Calu3 (cell line): ENCODE results near the gene SHBG. TPM values are rescaled to one million over a fixed set of nuclear protein-coding genes. Genes with fewer than 3 reads are reported as not detected.

Source experiments
- BruUV-seq: library from RNA; stranded (reverse); fragments of 400-500 nt; replicated peaks from 2 replicates; lab custom pipeline; 2021; lab: Mats Ljungman, UMichigan
- CTCF ChIA-PET: fragments of 300-600 bp; sonication (Branson Sonifier 250); formaldehyde crosslinking; loops from one replicate; lab custom pipeline; 2022; ENCODE audit warnings: antibody characterized with exemption; lab: Charles Lee
- DNase-seq: peaks from one replicate; pipeline ENCODE4 v3.0.0; 2022
- H3K27ac Mint-ChIP-seq: one replicate; pipeline ENCODE4 v1.8.0; 2022; ENCODE audit warnings: mixed read lengths; ENCODE audit not compliant: unreplicated experiment
- H3K27me3 Mint-ChIP-seq: one replicate; pipeline ENCODE4 v1.8.0; 2022; ENCODE audit warnings: mixed read lengths; ENCODE audit not compliant: unreplicated experiment
- H3K36me3 Mint-ChIP-seq: one replicate; pipeline ENCODE4 v1.8.0; 2022; ENCODE audit warnings: mild to moderate bottlenecking, moderate library complexity, mixed read lengths; ENCODE audit not compliant: insufficient read depth, unreplicated experiment
- H3K4me1 Mint-ChIP-seq: one replicate; pipeline ENCODE4 v1.8.0; 2022; ENCODE audit warnings: mild to moderate bottlenecking, low read depth, mixed read lengths; ENCODE audit not compliant: unreplicated experiment
- H3K4me3 Mint-ChIP-seq: one replicate; pipeline ENCODE4 v1.8.0; 2022; ENCODE audit warnings: mild to moderate bottlenecking, low read depth, moderate library complexity, mixed read lengths; ENCODE audit not compliant: unreplicated experiment
- H3K9me3 Mint-ChIP-seq: one replicate; pipeline ENCODE4 v1.8.0; 2022; ENCODE audit warnings: low read depth, mixed read lengths; ENCODE audit not compliant: unreplicated experiment
- CTCF ChIP-seq: fragments of 200-600 bp; IDR thresholded peaks from one replicate; pipeline ENCODE4 v1.8.0; 2022; ENCODE audit warnings: antibody characterized with exemption; ENCODE audit not compliant: unreplicated experiment
- intact Hi-C: fragments of 100-400 bp; cut with micrococcal nuclease; formaldehyde crosslinking; loops from one replicate; pipeline ENCODE4 v1.10.0; 2022; ENCODE audit not compliant: unreplicated experiment
- total RNA-seq: library from RNA; stranded (reverse); gene quantifications from 2 replicates; pipeline ENCODE4 v1.2.3, GENCODE V29; 2022

The SHBG gene
- total RNA-seq, 1 experiment from 2014 or later = not detected

- Mint-ChIP-seq H3K4me1 (no peaks in the 10 kb centered on the region), H3K4me3 (no peak overlapping the region), H3K27me3 (peaks cover 64% of the 10 kb centered on the region), H3K36me3 (no peaks in the 10 kb centered on the region), H3K9me3 (no peaks in the 10 kb centered on the region), H3K27ac (no peak overlapping the region)
- BruUV-seq = no TSS peak
- no peak for TF ChIP-seq CTCF
- no peak for DNase-seq
- CTCF ChIA-PET = interaction anchor here (0.6 to 0.7 kb wide), 2 partner anchors 12 to 156 kb away, joined by 3 to 4 read pairs; no protein-coding TSS in a partner anchor
- intact Hi-C loops = no loop called here
These were observed 27.1 kb downstream of the SHBG start for GRCh38 chr17:7656958-7657609.

- DNase-seq = no peak
- CTCF ChIA-PET = interaction anchor here (0.6 kb wide), 1 partner anchor 20 kb away, joined by 4 read pairs; no protein-coding TSS in a partner anchor
- no peak overlapping the region for H3K4me3 Mint-ChIP-seq
- no peaks in the 10 kb centered on the region for H3K27me3 Mint-ChIP-seq
- TF ChIP-seq CTCF = no peak
- H3K36me3 Mint-ChIP-seq = peaks cover 35% of the 10 kb centered on the region
- no TSS peak for BruUV-seq
- no peaks in the 10 kb centered on the region for H3K4me1 Mint-ChIP-seq
- no peaks in the 10 kb centered on the region for H3K9me3 Mint-ChIP-seq
- H3K27ac Mint-ChIP-seq = no peak overlapping the region
- intact Hi-C loops = no loop called here
These were observed 37.9 kb downstream of the SHBG start for GRCh38 chr17:7667656-7668406.

- no peak for TF ChIP-seq CTCF
- CTCF ChIA-PET = no interaction called here
- BruUV-seq = TSS peak; percentile 80
These were observed 38.5 kb downstream of the SHBG start for GRCh38 chr17:7668482-7668881.

GRCh38 chr17:7673239-7673638 is 43.3 kb downstream of the SHBG start:
- intact Hi-C loops = no loop called here
- no peak overlapping the region for H3K27ac Mint-ChIP-seq
- H3K27me3 Mint-ChIP-seq = no peaks in the 10 kb centered on the region
- no TSS peak for BruUV-seq
- peaks cover 3% of the 10 kb centered on the region for H3K9me3 Mint-ChIP-seq
- TF ChIP-seq CTCF = no peak
- CTCF ChIA-PET = no interaction called here
- DNase-seq = peak; percentile 12
- no peak overlapping the region for H3K4me3 Mint-ChIP-seq
- peaks cover 55% of the 10 kb centered on the region for H3K36me3 Mint-ChIP-seq
- no peaks in the 10 kb centered on the region for H3K4me1 Mint-ChIP-seq

More at GRCh38 chr17:7668482-7668881, 38.5 kb downstream of the SHBG start:
- Mint-ChIP-seq H3K36me3 (peaks cover 40% of the 10 kb centered on the region), H3K4me1 (no peaks in the 10 kb centered on the region), H3K9me3 (no peaks in the 10 kb centered on the region), H3K4me3 (no peak overlapping the region), H3K27ac (no peak overlapping the region), H3K27me3 (no peaks in the 10 kb centered on the region)
- intact Hi-C loops = no loop called here
- DNase-seq = no peak
